Activated gamma-delta T cell treated with anti-CD3 and anti-CD28 coated beads, Interleukin-2, amount 50 U/mL, for 16 hours (primary cell): ENCODE results near the gene GABBR2.

Experiments
- DNase-seq: peaks from one replicate; pipeline ENCODE4 v3.0.0-alpha.2; 2020; ENCODE audit warnings: low read depth

Gene GABBR2

DNA sequence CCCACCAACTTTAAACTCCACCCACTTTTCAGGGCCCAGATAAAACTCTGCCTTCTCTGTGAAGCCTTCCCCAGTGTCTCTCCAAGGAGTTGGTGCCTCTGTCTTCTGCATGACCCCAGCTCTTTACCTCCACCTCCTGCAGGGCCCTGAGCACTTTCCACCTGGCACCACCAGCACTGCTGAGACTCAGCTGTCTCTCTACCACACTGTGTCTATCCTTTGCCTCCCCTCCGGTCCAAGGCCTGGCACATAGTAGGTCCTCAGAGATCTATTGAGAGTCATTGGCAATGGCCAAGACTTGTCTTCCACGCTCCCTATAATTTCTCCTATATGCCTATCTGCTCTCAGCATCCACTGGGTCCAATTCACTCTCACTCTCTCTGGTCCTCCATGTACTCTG lies 12.9 kb upstream of the GABBR2 start:
- DNase-seq, result no peak

GRCh38 chr9:98720402-98720801 lies 11.7 kb upstream of the GABBR2 start:
- DNase-seq, result no peak

- no peak for DNase-seq
Observed at GRCh38 chr9:98719055-98719454, 10.3 kb upstream of the GABBR2 start.

- DNase-seq, result no peak
Observed at GRCh38 chr9:98714833-98715232, 6.1 kb upstream of the GABBR2 start.

DNA sequence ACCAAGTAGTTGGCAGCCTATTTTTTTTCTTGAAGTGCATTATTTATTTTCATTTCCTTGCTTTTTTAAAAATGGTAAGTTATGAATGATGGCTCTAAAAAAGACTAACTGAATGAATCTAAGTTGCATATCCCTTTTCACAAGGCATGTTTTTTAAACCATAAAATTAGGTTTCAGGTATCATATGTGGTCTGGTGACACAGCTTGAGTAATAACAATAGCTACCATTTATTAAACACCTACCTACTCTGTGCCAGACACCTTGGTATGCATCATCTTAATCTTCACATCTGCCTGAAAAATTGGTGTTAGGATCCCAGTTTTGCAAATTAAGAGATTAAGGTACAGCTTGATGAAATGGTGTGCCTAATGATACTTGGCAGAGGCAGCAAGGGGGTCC lies 4.3 kb upstream of the GABBR2 start:
- DNase-seq, result no peak

DNA sequence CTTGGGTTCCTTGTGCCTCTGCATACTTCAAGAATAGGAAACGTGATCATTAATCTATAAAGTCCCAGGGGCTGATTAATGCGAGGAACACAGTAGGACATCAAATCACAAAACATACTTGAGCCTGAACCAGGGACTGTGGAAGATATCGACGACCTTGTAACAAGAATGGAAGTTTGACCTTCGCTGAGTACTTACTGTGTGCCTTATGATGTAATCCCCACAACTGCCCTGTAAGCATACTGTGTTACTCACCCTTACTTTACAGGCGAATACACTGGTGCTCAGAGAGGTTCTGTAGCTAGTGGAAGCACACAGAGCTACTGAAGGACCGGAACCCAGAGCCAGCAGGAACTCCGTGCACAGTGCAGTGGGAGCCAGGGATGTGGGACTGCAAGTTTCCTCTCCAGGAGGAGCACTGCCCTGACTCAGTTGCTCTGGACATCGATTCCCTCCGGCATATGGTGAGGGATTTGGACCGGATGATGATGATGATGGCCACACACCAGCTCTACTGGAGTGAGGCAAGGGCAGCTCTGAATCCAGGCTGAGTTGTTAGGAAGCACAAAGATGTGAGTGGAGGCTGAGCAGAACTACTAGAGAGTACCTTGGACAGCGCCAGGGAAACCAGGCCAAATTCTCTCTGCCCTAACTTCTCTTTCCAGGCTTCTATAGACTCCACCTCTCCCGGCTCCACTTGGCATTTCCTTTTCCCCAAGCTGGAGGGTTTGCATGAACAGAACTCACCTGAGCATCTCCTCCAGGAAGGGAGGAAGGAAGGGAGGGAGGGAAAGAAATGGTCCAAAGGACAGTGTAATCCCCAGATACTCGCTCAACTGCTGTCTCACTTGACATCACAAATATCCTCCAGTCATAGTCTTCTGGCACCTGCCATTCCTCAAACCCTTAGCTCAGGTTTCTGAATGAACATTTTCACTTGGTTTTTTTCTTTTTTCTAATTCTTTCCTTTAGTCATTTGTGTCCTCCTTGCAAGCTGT lies 1.5 kb upstream of the GABBR2 start:
- DNase-seq, result no peak

DNA sequence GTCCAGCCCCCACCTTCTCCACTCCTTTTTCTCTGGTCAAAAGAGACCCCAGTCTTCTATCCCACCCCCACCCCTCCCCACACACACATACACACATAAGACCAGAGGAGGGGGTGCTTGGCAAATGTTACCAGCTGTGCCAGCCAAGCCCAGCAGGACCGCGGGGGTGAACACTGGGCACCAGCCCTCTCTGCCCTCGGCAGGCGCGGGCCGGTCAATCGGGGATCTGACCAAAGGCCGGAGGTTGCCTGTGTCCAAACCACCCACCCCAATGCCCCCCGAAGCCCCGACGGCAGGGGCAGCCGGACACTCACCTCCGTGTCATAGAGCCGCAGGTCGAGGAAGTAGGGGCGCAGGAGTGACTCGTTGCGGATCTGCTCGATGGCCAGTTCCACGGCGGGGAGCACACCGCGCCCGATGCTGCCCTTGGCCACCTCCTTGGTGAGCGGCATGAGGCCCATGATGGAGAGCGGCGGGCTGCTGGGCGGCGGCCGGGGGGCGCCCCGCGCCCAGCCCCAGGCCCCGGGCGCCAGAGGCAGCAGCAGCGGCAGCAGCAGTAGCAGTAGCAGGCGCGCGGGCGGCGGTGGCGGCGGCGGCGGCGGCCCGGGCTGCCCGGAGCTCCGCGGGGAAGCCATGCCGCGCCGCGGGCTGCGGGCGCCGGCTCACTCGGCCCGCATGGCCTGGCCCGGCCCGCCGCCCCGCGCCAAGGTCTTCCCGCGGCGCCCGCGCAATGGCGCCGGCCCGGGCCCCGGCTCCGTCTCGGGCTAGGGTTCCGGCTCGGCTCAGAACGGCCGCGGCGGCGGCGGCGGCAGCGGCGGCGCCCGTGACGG lies 417 bp downstream of the GABBR2 start:
- DNase-seq, result no peak

GRCh38 chr9:98707166-98708102 lies 1.3 kb downstream of the GABBR2 start:
- no peak for DNase-seq

DNA sequence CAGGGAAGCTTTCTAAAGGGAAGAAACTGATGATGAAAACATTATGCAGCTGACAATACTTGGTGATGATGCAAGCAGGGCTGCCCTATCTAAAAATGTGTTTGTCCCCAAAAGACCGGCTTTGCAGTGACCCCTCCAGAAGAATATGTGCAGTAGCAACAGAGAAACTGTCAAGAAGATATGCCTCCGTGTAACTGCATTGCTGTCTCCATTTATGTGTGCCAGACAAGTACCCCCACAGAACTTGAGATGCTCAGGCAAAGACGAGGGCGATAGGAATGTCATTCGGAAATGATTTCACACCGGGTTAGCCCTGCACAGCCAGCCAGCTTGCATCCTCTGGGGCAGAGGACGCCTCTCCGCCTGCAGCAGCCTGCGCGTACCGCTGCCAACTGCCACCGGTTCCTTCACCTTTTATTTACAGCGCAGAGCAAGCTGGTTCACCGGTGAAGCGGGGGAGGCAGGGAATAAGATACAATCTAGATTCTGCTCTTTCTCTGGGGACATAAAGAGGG lies 2.0 kb downstream of the GABBR2 start:
- DNase-seq, result no peak

- no peak for DNase-seq
Observed at GRCh38 chr9:98702835-98703380, 5.8 kb downstream of the GABBR2 start.

DNA sequence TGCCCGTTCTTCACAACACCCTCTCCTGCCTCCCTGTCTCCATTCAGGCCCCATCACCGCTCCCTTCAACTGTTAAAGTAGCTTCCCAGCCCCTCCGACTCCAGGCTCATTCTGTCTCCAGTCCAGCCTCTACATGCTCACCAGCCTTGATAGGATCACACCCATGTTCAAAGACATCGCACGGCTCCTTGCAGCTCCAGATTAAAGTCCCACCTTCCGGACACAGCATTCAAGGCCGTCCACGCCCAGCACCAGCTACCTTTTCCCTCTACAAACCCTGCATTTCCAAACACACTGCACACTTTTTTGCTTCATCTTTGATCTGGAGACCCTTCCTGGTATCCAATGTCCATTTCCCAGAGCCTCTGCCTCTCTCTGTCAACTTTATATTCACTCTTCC lies 6.4 kb downstream of the GABBR2 start:
- DNase-seq, result no peak

GRCh38 chr9:98701576-98701975 lies 7.2 kb downstream of the GABBR2 start:
- DNase-seq, result no peak

DNA sequence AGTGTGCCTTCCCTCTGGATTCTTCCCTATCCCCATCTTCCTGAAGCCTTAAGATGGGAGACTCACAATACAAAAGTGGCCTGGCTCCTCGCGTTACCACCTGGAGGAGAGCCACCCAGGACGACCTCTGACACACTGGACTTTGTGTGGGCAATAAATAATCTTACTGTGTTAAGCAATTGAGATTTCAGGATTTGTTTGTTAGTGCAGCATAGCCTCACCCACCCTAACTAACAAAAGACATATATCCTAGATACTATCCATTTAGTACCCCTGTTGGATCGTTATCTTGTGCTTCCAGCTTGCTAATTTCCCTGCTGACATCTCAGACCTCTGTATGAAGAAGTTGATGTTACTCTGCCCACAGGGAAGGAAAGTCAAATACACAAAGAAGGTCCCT lies 7.9 kb downstream of the GABBR2 start:
- no peak for DNase-seq

GRCh38 chr9:98698856-98699255 lies 9.9 kb downstream of the GABBR2 start:
- no peak for DNase-seq

DNA sequence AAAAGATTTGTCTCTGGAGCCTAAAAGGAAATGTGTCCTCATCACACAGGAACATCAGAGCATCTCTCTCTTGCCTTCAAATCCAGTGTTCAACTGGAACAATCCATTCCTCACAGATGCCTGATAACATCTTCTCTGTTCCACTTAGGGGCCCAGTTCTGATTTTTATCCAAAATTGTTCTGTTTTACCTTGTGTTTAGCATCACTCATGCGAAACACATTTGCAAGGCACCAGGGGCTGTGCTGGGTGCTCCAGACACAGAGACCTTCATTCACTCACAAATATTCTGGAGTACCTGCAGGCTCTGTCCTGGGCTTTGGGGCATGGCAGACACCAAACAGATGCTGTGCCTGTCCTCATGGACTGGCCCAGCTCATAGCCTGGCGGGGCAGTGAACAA lies 13.8 kb downstream of the GABBR2 start:
- no peak for DNase-seq

DNA sequence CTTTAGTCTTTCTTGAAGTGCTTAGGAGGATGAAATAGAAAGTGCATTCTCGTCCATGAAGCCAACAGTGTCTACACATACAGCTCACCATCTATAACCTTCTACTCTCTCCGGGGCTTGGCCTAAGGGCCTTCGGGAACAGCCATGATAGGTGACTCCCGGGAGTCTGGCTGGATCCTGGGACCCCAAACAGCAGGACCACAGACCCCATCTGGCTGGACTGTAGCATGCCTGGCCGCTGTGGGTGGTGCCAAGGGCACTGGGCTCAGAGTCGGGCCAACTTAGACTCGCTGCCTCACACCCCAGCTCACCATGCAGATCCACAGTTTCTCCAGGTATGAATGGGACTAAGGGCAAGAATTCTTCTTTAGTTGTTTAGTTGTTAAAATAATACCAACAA lies 16.3 kb downstream of the GABBR2 start:
- no peak for DNase-seq

DNA sequence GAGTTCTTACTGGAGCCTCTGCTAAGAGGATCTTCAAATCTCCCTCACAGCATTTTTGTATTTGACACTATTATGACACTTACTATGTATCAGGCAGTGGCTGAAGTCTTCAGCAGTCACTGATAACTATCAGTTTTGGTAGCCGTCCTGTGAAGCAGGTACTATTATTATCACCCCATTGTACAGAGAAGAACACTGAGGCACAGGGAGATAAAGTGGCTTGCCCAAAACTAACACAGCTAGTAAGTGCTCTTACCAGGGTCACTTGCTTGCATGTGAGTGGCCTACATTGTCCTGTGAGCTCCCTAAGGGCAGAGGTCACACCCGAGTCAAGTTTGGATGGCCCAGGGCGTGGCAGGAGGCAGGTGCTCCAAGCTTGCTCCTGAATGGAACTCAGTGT lies 16.8 kb downstream of the GABBR2 start:
- no peak for DNase-seq

DNA sequence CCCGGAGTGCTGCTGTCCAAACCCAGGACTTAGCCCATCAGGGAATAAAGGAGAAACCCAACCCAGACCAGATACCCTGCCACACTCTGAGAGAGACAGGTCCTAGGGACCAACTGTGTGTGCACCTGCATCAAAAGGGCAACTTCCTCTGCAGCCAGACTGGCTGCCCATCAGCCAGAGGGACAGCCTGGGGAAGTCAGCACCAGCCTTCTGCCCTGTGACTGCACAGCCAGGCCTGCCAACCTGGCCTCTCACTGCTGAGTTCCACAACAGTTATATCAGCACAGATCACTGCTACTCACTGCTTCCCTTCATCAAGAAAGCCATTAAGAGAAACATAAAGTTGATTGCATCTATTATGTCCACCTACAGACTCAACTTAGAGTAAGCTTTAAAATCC lies 18.0 kb downstream of the GABBR2 start:
- no peak for DNase-seq

DNA sequence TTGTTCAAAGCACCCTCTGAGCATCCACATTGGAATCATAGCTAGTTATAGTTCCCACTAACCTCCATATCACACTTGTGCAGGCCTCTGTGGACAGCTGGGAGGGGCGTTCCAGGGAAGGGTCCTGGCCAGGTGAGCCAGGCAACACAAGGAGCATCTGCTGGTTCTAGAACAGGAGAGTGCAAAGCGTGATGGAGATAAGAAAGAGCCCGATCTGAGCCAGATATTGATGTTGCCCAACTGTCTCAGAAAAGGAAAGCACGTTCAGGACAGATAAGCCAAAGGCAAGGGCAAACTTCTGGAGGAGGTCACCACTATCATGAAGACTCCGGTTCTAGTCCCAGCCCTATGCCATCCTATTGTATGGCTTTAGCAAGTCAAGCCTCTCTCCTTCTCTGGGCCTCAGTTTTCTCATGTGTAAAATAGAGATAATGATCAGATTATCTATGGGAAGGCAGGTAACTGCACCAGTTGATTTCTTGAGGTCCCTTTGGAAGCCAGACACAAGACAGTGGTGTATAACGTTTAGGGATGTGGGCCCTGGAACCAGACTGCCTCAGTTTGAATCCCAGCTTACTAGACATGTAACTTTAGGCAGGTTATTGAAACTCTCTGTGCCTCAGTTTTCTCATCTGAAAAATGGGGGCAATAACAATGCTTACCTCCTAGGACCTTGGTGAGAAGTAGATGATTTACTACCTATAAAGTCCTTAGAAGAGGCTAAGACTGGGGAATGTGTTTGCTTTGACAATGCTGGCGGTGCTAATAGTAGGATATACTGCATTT lies 19.8 kb downstream of the GABBR2 start:
- no peak for DNase-seq

DNA sequence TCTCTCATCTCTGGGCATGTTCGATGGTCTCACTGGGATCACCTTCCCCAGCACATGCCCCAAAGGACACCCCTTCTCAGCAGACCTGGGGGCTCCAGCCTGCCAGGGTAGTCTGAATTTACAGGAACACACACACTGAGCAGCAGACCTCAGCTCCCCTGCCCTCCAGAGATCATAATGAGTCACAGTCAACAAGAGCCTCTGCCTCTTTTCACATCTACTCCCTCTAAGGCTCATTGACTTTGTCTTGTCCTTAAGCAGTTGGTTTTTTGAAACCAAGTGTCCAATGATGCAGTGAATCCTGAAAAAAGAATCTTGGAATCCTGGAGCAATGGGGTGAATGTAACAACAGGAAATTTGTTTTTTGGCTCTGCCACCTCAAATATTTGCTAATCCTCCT lies 20.8 kb downstream of the GABBR2 start:
- DNase-seq, result no peak
